Stimulated activated naive CD8-positive, alpha-beta T cell treated with anti-CD3 and anti-CD28 coated beads, Interleukin-15, Interleukin-2, amounts not matched to agents 100 ng/mL and 50 ng/mL, for 24 hours (primary cell): Measurements from ENCODE around the gene ADA.
A peak's percentile ranks its signal among the peaks of the same experiment; 100 is the strongest.
"Not testable (repeated sequence)": the region's sequence is repeated elsewhere in the genome, so short reads cannot be mapped to it uniquely, and the experiment has no call there.

Experiments
- H3K27ac Mint-ChIP-seq: one replicate; pipeline ENCODE4 v1.8.0; 2021; ENCODE audit warnings: mild to moderate bottlenecking, mixed read lengths
- H3K27me3 Mint-ChIP-seq: one replicate; pipeline ENCODE4 v1.8.0; 2021; ENCODE audit warnings: mixed read lengths
- H3K36me3 Mint-ChIP-seq: one replicate; pipeline ENCODE4 v1.8.0; 2021; ENCODE audit warnings: low read depth, mixed read lengths
- H3K4me1 Mint-ChIP-seq: one replicate; pipeline ENCODE4 v1.8.0; 2021; ENCODE audit warnings: low read depth, mixed read lengths
- H3K4me3 Mint-ChIP-seq: one replicate; pipeline ENCODE4 v1.8.0; 2021; ENCODE audit warnings: mild to moderate bottlenecking, mixed read lengths
- H3K9me3 Mint-ChIP-seq: one replicate; pipeline ENCODE4 v1.8.0; 2021; ENCODE audit warnings: mixed read lengths

Gene ADA

DNA sequence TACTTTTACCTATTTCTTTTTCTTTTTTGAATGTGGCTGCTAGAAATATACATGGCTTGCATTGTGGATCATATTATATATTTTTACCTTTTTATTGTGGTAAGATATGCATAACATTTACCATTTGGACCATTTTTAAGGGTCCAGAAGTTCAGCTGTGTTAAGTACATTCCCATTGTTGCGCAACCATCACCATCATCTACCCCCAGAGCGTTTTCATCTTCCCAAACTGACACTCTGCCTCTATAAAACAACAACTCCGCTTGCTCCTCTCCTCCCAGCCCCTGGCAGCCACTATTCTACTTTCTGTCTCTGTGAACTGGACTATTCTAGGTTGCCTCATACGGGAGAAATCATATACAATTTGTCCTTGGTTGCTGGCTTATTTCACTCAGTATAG lies 35.4 kb upstream of the ADA start:
- no peak overlapping the region for H3K27ac Mint-ChIP-seq
- H3K9me3 Mint-ChIP-seq: no peaks in the 10 kb centered on the region
- peaks cover 8% of the 10 kb centered on the region for H3K27me3 Mint-ChIP-seq

DNA sequence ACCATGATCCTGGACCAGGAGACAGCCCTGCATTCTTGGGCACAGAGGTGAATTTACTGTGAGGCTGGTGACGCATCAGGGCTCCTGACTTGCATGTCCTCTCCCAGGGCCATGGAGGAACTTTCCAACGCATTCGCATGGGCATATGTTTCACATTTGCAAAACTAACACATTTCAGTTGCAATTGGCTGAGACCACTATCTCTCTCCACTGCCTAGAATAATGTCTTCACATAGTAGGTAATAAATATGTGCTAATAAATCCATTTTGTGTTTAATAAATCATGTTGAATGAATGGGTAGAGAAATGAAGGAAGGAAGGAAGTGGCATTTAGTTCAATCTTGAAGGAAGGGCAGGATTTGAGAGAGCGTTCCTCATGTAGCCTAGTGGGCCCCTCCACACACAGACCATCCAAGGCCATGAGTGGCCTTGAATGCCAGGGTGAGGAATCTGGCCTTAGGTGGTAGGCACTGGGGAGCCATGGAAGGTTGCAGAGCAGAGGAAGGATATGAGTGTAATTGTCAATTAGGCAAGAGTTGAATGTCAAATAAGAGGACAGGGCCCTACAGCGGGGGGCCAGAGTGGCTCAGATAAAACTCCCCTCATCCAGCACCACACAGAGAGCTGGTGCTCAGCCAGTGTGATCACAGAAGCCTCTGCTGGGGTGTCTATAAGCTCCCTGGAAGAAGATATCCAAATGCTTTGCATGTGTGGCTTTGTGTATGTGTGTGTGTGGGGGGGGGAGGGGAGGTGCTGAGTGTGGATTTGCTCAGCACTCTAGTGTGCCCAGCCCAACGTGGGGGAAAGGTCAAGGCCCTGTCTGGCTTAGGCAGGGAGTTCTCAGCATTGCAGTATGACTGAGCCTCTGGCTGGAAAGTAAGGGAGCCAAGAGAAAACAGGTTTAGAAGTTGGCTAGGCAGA lies 32.8 kb upstream of the ADA start:
- Mint-ChIP-seq H3K4me3 (no peak overlapping the region), H3K4me1 (peaks cover 5% of the 10 kb centered on the region), H3K27me3 (peaks cover 8% of the 10 kb centered on the region), H3K27ac (no peak overlapping the region), H3K36me3 (no peaks in the 10 kb centered on the region), H3K9me3 (no peaks in the 10 kb centered on the region)

More for the DNA sequence above, 35.4 kb upstream of the ADA start:
- Mint-ChIP-seq H3K4me1 (peaks cover 5% of the 10 kb centered on the region), H3K4me3 (no peak overlapping the region), H3K36me3 (no peaks in the 10 kb centered on the region)

DNA sequence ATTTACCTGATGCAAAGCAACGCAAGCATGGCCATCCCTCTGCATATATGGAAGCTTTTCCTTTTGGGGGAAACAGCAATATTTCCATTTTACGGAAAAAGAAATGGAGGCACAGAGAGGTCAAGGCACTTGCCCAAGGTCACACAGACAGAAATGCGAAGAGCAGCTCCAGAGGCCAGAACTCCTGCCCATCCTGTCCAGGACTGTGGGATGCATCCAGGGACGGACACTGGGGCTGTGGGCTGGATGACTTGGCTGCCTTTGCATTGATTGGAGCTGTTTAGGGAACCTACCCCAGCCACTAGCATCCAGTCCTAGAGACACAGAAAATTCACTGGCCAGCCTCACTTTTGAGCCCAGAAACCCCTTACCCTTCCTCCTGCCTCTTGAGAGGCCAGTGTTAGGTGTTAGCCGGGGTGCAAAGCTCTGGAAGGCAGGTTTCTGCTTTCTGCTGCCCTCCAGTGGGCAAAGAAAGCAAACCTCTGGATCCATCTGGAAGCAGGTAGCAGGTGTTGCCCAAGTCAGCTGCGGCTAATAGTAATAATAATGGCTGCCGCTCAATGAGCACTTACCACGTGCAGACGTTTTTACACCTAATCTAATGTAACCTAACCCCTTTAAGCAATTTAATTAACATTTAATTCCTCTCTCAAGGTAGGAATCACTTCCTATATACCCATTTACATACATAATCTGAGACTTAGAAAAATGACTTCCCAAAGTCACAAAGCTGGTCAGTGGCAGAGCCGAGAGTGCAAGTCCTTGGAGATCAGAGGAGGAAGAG lies 32.0 kb upstream of the ADA start:
- no peak overlapping the region for H3K27ac Mint-ChIP-seq
- no peak overlapping the region for H3K4me3 Mint-ChIP-seq
- H3K27me3 Mint-ChIP-seq: peaks cover 8% of the 10 kb centered on the region
- no peaks in the 10 kb centered on the region for H3K36me3 Mint-ChIP-seq
- no peaks in the 10 kb centered on the region for H3K9me3 Mint-ChIP-seq
- H3K4me1 Mint-ChIP-seq: peaks cover 5% of the 10 kb centered on the region

DNA sequence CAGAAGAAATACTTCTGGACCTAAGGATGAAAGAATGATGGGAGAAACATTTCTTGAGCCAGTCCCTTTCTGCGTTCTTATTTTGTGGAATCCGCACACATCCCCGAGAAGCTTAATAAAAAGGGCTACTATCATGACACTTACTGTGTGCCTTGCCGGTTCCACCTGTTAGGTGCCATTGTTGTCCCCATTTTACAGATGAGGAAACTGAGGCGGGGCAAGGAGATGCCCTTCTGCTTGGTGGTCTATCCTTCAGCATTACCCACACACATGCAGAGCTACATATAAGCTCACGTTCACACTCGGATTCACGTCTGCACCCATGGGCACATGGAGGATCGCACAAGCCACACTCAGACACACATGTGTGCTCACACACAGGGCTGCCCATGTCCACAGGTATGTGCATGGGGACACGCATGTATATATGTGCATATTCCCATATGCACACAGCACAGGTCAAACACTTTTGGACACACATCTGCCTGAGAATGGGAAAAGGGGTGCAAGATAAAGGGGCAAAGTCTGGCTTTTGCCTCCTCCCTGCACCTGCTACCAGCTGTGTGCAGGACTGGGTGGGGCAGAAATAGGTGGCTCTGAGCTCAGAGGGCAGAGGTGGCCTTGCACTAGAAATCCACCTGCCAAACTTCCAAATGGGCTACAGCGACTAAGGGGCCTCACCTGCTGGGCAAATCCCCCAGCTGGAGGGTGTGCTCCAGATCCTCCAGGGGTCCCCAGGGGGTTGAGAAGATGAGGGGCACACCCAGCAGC lies 30.5 kb upstream of the ADA start:
- no peak overlapping the region for H3K4me3 Mint-ChIP-seq
- no peaks in the 10 kb centered on the region for H3K9me3 Mint-ChIP-seq
- no peak overlapping the region for H3K27ac Mint-ChIP-seq
- peaks cover 2% of the 10 kb centered on the region for H3K27me3 Mint-ChIP-seq
- H3K36me3 Mint-ChIP-seq: no peaks in the 10 kb centered on the region
- H3K4me1 Mint-ChIP-seq: peaks cover 5% of the 10 kb centered on the region

DNA sequence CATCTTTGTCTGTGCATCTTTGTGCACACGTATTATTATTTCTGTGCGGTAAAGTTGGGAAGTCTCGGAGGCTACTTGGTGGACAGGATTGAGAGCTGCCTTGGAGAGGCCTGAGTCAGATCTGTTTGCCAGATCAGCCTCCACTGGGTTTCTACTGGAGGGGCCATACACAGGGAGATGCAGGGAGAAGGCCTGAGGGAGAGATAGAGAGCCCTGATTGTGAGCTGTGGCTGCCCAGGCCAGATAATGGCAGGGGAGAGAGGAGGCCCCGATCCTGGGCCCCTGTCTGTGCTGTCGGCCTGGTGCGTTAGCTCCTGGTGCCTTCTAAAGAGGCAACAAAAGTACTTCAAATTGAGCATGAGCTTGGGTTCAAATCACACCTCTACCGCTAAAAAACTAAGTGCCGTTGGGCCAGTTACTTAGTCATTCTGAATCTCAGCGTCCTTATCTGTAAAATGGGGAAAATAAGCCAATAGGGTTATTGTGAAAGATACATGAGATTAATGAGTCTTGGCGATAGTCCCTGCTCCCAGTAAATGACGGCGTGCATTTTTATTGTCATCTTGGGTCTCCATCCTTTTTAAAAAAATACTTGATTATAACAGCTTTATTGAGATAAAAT lies 27.6 kb upstream of the ADA start:
- no peaks in the 10 kb centered on the region for H3K27me3 Mint-ChIP-seq
- H3K9me3 Mint-ChIP-seq: no peaks in the 10 kb centered on the region
- H3K4me1 Mint-ChIP-seq: no peaks in the 10 kb centered on the region
- no peaks in the 10 kb centered on the region for H3K36me3 Mint-ChIP-seq
- H3K27ac Mint-ChIP-seq: no peak overlapping the region
- no peak overlapping the region for H3K4me3 Mint-ChIP-seq

DNA sequence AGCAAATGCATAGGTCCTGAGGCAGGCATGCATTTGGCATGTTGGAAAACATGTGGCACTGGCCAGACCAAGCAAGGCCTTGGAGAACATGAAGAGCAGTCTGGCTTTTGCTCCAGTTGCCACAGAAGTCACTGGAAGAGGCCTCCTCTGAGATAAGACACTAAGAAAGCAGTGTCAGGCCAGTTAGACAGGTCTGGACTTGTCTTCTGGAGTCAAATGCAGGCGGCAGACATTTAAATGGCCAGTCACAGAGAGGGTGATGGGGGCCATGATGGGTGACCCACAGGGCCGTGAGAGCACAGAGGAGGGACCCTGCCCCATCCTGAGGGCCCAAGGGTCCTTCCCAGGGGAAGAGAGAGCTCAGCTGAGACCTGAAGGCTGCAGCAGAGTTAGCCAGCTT lies 26.7 kb upstream of the ADA start:
- Mint-ChIP-seq H3K27me3 (no peaks in the 10 kb centered on the region), H3K4me3 (no peak overlapping the region), H3K36me3 (no peaks in the 10 kb centered on the region), H3K9me3 (no peaks in the 10 kb centered on the region), H3K4me1 (no peaks in the 10 kb centered on the region), H3K27ac (no peak overlapping the region)

DNA sequence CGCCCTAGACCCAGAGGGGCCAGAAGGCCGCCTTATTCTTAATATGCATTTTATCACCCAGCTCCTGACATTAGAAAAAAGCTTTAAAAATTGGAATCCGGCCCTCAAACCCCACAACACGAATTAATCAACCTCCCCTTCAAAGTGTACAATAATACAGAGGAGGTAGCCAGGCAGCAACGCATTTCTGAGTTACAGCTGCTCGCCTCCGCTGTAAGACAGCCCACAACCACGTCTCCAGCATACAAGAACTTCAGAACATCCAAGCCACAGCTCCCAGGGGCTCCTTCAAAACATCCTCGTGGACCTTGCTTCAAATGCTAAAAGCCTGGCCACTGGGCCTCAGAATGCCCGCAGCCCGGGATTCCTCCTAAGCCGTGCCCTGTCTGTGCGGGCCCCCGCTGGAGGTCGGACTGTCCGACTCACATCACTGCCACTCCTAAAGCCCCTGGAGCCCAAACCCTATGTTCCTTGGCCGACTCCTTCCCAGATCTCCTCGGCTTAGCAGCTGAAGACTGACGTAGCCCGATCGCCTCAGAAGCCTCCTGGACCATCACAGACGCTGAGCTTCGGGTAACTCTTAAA lies 20.9 kb upstream of the ADA start:
- H3K4me1 Mint-ChIP-seq, H3K9me3 Mint-ChIP-seq, H3K36me3 Mint-ChIP-seq, H3K27me3 Mint-ChIP-seq, H3K4me3 Mint-ChIP-seq: not testable (repeated sequence)
- peak overlapping the region; percentile 89 for H3K27ac Mint-ChIP-seq

DNA sequence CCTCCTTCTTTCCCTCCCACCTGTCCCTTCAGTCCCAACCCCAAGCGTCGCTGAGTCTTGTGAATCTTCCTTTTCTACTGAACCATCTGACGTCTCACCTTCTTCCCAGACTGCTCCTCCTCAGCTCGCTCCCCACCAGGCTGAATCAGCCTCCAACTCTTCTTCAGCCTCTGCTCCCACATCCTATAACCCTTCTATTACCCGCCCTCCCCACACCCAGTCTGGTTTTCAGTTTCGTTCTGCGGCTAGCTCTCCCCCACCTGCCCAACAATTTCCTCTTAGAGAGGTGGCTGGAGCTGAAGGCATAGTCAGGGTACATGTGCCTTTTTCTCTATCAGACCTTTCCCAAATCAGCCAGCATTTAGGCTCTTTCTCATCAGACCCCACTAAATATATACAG lies 20.0 kb upstream of the ADA start:
- peak overlapping the region; percentile 77 for H3K4me3 Mint-ChIP-seq
- not testable (repeated sequence) for H3K9me3 Mint-ChIP-seq, H3K27me3 Mint-ChIP-seq, H3K4me1 Mint-ChIP-seq, H3K36me3 Mint-ChIP-seq
- H3K27ac Mint-ChIP-seq: peak overlapping the region; percentile 89

DNA sequence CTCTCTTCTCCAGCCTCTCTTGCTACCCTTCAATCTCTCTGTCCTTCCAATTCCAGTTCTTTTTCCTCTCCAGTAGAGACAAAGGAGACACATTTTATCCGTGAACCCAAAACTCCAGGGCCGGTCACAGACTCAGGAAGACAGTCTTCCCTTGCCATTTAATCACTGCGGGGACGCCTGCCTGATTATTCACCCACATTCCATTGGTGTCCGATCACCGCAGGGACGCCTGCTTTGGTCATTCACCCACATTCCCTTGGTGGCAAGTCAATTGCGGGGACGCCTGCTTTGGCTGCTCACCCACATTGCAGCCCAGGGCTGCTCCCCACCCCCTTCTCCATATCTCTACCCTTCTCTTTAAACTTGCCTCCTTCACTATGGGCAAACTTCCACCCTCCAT lies 19.4 kb upstream of the ADA start:
- not testable (repeated sequence) for H3K9me3 Mint-ChIP-seq, H3K36me3 Mint-ChIP-seq, H3K27me3 Mint-ChIP-seq, H3K4me1 Mint-ChIP-seq
- peak overlapping the region; percentile 1 for H3K27ac Mint-ChIP-seq
- H3K4me3 Mint-ChIP-seq: peak overlapping the region; percentile 77

DNA sequence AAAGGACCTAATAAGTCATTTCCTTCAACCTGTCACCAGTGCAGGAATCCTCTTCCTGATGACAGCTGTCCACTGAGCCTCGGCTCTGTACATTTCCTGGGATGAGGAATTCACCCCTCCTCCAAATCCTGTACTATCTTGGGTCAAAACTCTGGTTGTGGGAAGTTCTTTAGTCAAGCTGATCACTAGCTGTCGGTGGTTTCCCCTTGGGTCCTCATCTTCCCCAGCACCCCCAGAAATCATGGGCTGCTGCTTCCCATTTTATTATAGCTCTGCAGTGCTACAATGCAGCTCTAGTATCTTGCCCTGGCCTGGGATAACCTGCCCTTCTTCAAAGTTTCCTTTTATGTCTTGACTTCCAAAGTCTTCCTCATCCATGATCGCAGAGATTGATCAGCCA lies 14.6 kb upstream of the ADA start:
- no peaks in the 10 kb centered on the region for H3K9me3 Mint-ChIP-seq
- H3K36me3 Mint-ChIP-seq: no peaks in the 10 kb centered on the region
- H3K4me3 Mint-ChIP-seq: no peak overlapping the region
- no peak overlapping the region for H3K27ac Mint-ChIP-seq
- peaks cover 11% of the 10 kb centered on the region for H3K4me1 Mint-ChIP-seq
- H3K27me3 Mint-ChIP-seq: no peaks in the 10 kb centered on the region

DNA sequence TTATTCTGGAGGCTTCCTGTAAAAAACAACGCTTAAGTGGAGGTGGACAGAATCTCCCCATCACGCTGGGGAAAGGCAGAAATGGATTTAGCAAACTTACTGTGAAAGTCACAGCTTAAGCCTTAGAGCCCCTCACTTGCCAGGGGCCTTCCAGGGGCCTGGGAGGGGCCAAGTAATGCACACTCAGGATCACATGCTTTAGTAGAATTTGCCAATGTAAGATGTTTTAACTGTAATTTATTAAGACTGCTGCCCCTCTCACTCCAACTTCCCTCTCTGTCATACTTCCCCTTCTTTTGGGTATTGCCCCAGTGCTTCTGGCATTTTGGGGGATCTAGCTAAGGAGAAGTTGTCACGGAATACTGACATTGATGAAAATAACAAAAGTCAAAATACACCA lies 12.6 kb upstream of the ADA start:
- no peaks in the 10 kb centered on the region for H3K9me3 Mint-ChIP-seq

DNA sequence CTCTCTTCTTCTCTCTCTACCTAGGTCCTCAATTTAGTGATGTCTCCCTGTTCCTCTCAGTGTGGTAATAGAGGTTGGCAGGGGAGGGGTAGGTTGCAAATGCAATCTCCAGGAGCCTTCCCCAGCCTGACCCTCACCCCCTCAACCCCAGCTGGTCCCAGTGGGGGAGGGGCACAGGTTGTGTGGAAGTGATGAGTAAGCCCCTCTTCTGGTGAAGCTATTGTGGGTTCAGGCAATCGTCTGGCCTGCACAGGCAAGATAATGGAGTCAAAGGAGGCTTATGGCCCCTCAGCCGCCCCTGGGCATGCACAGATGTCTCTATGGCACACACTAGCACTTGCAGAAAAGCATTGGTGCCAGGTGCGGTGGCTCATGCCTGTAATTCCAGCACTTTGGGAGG lies 10.8 kb upstream of the ADA start:
- Mint-ChIP-seq H3K36me3 (peaks cover 3% of the 10 kb centered on the region), H3K4me3 (no peak overlapping the region), H3K9me3 (no peaks in the 10 kb centered on the region), H3K4me1 (peaks cover 11% of the 10 kb centered on the region), H3K27me3 (no peaks in the 10 kb centered on the region), H3K27ac (no peak overlapping the region)

More for the DNA sequence above, 12.6 kb upstream of the ADA start:
- no peaks in the 10 kb centered on the region for H3K27me3 Mint-ChIP-seq
- no peak overlapping the region for H3K4me3 Mint-ChIP-seq
- H3K36me3 Mint-ChIP-seq: no peaks in the 10 kb centered on the region
- H3K27ac Mint-ChIP-seq: no peak overlapping the region
- peaks cover 11% of the 10 kb centered on the region for H3K4me1 Mint-ChIP-seq

DNA sequence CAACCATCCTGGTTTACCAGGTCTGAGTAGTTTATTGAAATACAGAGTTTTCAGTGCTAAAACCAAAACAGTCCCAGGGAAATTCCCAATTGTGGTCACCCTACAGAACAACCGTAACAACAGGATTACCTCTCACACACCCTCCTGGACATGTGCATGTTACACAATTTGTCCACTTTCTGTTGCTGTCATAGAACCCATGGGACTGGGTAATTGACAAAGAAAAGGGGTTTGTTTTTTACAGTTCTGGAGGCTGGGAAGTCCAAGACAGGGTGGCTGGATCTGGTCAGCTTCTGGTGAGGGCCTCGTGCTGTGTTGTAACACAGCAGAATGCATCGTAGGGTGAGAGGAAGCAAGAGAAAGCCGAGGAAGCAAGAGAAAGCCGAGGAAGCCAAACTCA lies 9.1 kb upstream of the ADA start:
- H3K9me3 Mint-ChIP-seq: no peaks in the 10 kb centered on the region
- no peak overlapping the region for H3K4me3 Mint-ChIP-seq
- H3K27me3 Mint-ChIP-seq: no peaks in the 10 kb centered on the region
- H3K4me1 Mint-ChIP-seq: peaks cover 7% of the 10 kb centered on the region
- no peak overlapping the region for H3K27ac Mint-ChIP-seq
- H3K36me3 Mint-ChIP-seq: peaks cover 3% of the 10 kb centered on the region

DNA sequence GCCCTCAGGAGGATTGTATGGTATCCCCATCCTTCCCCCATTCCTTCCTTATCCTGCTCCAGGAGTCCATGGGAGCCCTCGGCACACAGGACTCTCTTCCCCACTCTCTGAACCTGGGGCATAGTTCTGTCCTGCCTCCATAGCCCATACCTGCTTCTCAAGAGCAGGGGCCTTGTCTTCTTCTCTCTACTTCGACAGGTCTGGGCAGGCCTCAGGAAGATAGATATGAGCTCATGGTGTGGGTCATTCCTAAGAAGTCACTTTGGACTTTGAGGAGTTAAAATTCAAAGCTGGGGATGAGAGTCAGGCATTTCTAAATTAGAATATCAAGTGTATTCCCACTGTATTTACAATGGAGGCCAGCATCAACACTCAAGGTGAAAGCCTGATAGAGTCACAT lies 8.4 kb upstream of the ADA start:
- H3K4me1 Mint-ChIP-seq: peaks cover 7% of the 10 kb centered on the region

More for the DNA sequence above, 8.4 kb upstream of the ADA start:
- H3K4me3 Mint-ChIP-seq: no peak overlapping the region
- H3K36me3 Mint-ChIP-seq: peaks cover 3% of the 10 kb centered on the region
- H3K27ac Mint-ChIP-seq: no peak overlapping the region
- no peaks in the 10 kb centered on the region for H3K27me3 Mint-ChIP-seq
- H3K9me3 Mint-ChIP-seq: no peaks in the 10 kb centered on the region
